ENCODE data around the gene OR7G1.

DNA sequence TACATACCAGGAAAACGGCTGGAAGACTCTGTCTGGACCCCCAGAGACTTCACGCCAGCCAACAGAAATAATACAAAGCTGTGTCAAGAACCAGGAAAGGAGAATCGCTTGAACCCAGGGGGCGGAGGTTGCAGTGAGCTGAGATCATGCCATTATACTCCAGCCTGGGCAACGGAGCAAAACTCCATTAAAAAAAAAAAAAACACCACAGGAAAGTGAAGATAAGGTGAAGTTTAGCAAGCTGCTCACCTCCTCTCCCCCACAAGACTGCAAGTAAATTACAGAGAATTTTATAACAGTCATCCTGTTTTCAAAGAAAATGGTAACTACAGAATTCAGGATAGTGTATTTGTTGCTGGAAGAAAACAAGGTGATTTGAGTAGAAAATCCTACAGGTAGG lies 984 bp upstream of the OR7G1 start:
- TF ChIP-seq, protein P1, sequence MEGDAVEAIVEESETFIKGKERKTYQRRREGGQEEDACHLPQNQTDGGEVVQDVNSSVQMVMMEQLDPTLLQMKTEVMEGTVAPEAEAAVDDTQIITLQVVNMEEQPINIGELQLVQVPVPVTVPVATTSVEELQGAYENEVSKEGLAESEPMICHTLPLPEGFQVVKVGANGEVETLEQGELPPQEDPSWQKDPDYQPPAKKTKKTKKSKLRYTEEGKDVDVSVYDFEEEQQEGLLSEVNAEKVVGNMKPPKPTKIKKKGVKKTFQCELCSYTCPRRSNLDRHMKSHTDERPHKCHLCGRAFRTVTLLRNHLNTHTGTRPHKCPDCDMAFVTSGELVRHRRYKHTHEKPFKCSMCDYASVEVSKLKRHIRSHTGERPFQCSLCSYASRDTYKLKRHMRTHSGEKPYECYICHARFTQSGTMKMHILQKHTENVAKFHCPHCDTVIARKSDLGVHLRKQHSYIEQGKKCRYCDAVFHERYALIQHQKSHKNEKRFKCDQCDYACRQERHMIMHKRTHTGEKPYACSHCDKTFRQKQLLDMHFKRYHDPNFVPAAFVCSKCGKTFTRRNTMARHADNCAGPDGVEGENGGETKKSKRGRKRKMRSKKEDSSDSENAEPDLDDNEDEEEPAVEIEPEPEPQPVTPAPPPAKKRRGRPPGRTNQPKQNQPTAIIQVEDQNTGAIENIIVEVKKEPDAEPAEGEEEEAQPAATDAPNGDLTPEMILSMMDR (IDR thresholded peaks at IDR 0.05; ENCODE audit: low read length) = no peak
- TF ChIP-seq EZH2 (IDR thresholded peaks at IDR 0.05; ENCODE audit: borderline replicate concordance, low read length) = no peak
